ENCODE results near the gene APOA1. TPM values are rescaled to one million over a fixed set of nuclear protein-coding genes. Genes with fewer than 3 reads are reported as not detected.

Gene APOA1
- total and polyA plus RNA-seq, 2 donors (not counting 1 experiment from before 2014, with no cell fraction given): 0.46 TPM; not detected in 1

- H3K4me3 Mint-ChIP-seq: peak overlapping the region; percentile 98
- 83% methylated on average over 2 of the region's 2 CpGs for WGBS (ENCODE audit: insufficient coverage)
- H3K27me3 ChIP-seq (replicated peaks in 1 of 4; ENCODE audit: control extremely low read depth in 1 of 4, control insufficient read depth in 3 of 4, insufficient read depth in 4 of 4, low read length in 3 of 4): peaks cover 0 to 10% (median 0%) of the 10 kb centered on the region in 4 experiments
- intact Hi-C loops (cut with micrococcal nuclease): loop anchor here (5.0 kb wide), 1 partner anchor 541 kb away; the partner anchor contains the start of gene CEP164
- no peak for DNase-seq
- peaks cover 21 to 26% of the 10 kb centered on the region in 2 donors for H3K4me1 ChIP-seq (ENCODE audit: control insufficient read depth in 2 of 2, insufficient read depth in 2 of 2, low read length in 2 of 2)
- H3K27ac Mint-ChIP-seq: peak overlapping the region; percentile 98
- ATAC-seq (ENCODE audit: low read depth): no peak
- no peak overlapping the region for H3K27ac ChIP-seq (ENCODE audit: low read length in 2 of 2)
- H3K4me1 Mint-ChIP-seq: peaks cover 37% of the 10 kb centered on the region
- no peak for TF ChIP-seq EZH2 (IDR thresholded peaks at IDR 0.05; ENCODE audit: borderline replicate concordance, insufficient read depth, low read depth, low read length, poor library complexity, severe bottlenecking)
- TF ChIP-seq CTCF (IDR thresholded peaks at IDR 0.05): no peak
- H2AFZ ChIP-seq (ENCODE audit: insufficient read depth, low read depth, low read length, poor library complexity, severe bottlenecking): no peak overlapping the region
- CTCF ChIA-PET: interaction anchor here (1.2 to 2.3 kb wide), 2 partner anchors 9 to 441 kb away, joined by 4 to 10 read pairs; no protein-coding TSS in a partner anchor
- POLR2A ChIA-PET: interaction anchor here (0.8 to 2.3 kb wide), 2 partner anchors 14 to 358 kb away, joined by 3 to 11 read pairs; partner anchors contain the start of genes BUD13 and PAFAH1B2
- H4K20me1 ChIP-seq (ENCODE audit: control insufficient read depth, insufficient read depth, low read length, poor library complexity, severe bottlenecking): peaks cover 5% of the 10 kb centered on the region
- H3K4me2 ChIP-seq (replicated peaks; ENCODE audit: low read depth, low read length, poor library complexity, severe bottlenecking): peak overlapping the region; percentile 91
- no peak overlapping the region for H3K4me3 ChIP-seq (ENCODE audit: control extremely low read depth in 1 of 5, extremely low read depth in 1 of 5, insufficient read depth in 1 of 5, low read depth in 2 of 5, low read length in 4 of 5)
- no peaks in the 10 kb centered on the region for H3K9me3 Mint-ChIP-seq (ENCODE audit: insufficient read depth)
- H3K9ac ChIP-seq (ENCODE audit: low read length): no peak overlapping the region
- peaks cover 6 to 52% of the 10 kb centered on the region in 2 experiments for H3K36me3 ChIP-seq (replicated peaks in 1 of 2; ENCODE audit: control extremely low read depth in 1 of 2, control insufficient read depth in 1 of 2, extremely low read depth in 1 of 2, insufficient read depth in 2 of 2, low read length in 1 of 2)
- peaks cover 34% of the 10 kb centered on the region for H3K79me2 ChIP-seq (ENCODE audit: control insufficient read depth, insufficient read depth, low read length)
- H3K9me3 ChIP-seq (ENCODE audit: control extremely low read depth in 1 of 3, control insufficient read depth in 2 of 3, insufficient read depth in 1 of 3, low read length in 2 of 3): no peaks in the 10 kb centered on the region
- peaks cover 7% of the 10 kb centered on the region for H3K27me3 Mint-ChIP-seq
These were observed 51.1 kb downstream of the APOA1 start for GRCh38 chr11:116786326-116786725.

Other genes with a start within 250 kb of the APOA1 start
- gene BUD13, start 64.6 kb downstream of the APOA1 start, total RNA-seq: 24.2 and 24.8 TPM in 2 replicates
- gene BUD13, start 64.6 kb downstream of the APOA1 start, polyA plus RNA-seq: 11.8 and 14.1 TPM in 2 replicates
- 63.1 and 63.7 TPM in 2 replicates for gene ZPR1, start 49.6 kb downstream of the APOA1 start, total RNA-seq
- gene ZPR1, start 49.6 kb downstream of the APOA1 start, polyA plus RNA-seq: 17.9 and 37.7 TPM in 2 replicates
- not detected in 2 replicates for gene APOA5, start 45.7 kb downstream of the APOA1 start, total RNA-seq
- not detected in 2 replicates for gene APOA5, start 45.7 kb downstream of the APOA1 start, polyA plus RNA-seq
- not detected in 2 replicates for gene APOA4, start 14.3 kb downstream of the APOA1 start, total RNA-seq
- not detected in 2 replicates for gene APOA4, start 14.3 kb downstream of the APOA1 start, polyA plus RNA-seq
- gene APOC3, start 7.7 kb downstream of the APOA1 start, total RNA-seq: not detected in 2 replicates
- not detected in 2 replicates for gene APOC3, start 7.7 kb downstream of the APOA1 start, polyA plus RNA-seq